ENCODE data around the gene GSK3A.

DNA sequence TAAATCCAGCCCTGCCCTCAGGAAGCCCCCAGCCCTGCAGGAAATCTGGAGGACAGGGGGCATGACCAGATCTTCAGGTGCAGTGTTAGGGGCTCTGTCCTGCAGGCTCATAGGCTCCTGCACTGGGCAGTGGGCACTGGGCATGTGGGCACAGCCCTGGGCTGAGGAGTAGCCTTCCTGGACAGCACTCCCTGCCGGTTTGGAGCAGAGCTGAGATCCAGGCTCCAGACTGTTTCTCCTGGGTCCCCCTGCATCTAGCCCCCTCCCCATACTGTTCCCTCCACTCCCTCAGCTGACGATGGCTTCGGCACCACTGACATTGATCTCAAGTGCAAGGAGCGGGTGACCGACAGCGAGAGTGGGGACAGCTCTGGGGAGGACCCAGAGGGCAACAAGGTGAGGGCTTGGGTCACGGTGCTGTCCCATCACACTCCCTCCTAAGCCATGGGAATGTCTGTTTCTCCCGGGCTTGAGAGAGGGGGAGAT lies 47.2 kb upstream of the GSK3A start:
- TF ChIP-seq, protein P1, sequence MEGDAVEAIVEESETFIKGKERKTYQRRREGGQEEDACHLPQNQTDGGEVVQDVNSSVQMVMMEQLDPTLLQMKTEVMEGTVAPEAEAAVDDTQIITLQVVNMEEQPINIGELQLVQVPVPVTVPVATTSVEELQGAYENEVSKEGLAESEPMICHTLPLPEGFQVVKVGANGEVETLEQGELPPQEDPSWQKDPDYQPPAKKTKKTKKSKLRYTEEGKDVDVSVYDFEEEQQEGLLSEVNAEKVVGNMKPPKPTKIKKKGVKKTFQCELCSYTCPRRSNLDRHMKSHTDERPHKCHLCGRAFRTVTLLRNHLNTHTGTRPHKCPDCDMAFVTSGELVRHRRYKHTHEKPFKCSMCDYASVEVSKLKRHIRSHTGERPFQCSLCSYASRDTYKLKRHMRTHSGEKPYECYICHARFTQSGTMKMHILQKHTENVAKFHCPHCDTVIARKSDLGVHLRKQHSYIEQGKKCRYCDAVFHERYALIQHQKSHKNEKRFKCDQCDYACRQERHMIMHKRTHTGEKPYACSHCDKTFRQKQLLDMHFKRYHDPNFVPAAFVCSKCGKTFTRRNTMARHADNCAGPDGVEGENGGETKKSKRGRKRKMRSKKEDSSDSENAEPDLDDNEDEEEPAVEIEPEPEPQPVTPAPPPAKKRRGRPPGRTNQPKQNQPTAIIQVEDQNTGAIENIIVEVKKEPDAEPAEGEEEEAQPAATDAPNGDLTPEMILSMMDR (IDR thresholded peaks at IDR 0.05; ENCODE audit: insufficient read depth, low read depth, low read length), result no peak
- TF ChIP-seq EZH2 (IDR thresholded peaks at IDR 0.05; ENCODE audit: insufficient read depth, low read length), result no peak
